Measurements from ENCODE around the gene DUSP16.
A peak's percentile ranks its signal among the peaks of the same experiment; 100 is the strongest.

The DUSP16 gene

DNA sequence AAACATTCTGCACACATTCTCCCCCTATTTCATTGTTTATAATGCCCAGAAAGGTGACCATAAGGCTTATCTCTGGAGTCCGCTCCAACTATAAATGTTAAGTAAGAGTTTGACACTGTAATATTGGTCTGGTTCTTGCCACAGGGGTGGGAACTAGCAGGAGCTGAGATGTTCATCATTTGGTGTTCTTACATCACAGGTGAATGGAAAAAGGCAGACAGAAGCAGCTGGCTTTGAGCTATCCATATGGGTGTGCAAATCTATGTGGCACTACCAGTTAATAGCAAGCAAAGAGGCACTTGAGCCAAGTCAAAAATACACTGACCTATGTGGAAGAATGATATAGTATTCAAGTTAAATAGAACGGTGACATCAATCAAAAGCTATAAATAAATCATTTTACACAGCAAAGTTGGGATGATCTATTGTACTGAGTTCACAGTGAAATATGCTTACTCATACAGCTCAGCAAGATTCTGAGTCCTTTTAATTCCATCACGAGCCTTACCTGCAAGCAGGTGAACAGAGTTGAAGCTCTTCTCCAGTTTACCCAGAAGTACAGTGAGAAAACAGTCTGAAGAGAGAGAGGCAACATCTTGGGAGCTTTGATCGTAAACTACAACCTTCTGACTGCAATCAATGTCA lies 43.2 kb downstream of the DUSP16 start:
- no peak for DNase-seq

DNA sequence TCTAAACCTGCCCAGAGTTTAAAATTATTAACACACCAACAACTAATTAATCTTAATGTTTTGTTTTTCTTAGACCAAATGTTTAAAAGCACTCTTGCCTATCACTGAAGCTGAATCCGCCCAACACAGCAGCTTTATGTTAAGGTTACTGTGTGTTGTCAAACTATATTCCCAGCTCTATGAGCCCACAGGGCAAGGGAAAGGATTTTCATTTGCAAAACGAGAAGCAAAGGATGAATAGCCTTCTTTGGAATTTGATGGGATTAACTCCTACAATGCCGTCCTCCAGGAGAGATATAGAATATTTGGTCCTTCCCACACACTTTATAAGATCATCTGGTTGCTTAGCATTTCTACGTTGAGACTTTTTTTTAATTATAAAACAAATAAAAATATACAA lies 43.7 kb downstream of the DUSP16 start:
- DNase-seq, result no peak

GRCh38 chr12:12518464-12518845 lies 44.2 kb downstream of the DUSP16 start:
- no peak for DNase-seq

- no peak for DNase-seq
Observed at GRCh38 chr12:12513416-12514006, 49.2 kb downstream of the DUSP16 start.

GRCh38 chr12:12511895-12512711 lies 50.6 kb downstream of the DUSP16 start:
- no peak for DNase-seq

DNA sequence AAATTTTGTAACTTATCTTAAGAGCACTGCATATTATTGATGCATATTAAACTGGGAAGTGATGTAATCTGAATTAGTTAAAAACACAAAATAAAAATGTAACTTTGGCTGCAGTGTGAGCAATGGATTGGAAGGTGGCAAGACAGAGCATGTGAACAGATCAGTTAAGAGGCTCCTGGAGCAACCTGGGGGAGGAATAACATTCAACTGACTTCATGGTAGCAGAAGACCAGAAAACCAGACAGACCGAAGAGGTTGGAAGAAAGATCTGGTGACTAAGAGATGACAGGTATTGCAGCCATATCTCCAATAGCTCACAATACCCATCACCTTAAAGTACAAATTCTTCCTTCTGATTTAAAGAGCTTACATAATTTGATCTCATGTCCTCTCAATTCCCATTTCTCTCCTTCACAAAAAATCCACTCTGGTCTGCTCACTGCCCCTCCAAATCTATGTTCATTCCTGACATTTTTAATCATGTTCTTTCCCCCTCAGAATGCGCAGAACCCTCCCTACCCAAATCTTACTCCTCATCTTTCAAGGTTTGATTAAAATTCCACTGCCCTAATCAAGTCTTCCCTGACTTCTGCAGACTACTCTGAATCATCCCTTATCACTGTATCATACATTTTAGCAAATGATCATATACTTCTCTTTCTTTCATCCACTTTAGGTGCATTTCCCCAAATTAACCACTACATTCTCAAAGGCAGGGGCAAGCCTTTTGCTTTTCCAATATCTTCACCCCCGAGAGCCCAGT lies 51.5 kb downstream of the DUSP16 start:
- no peak for DNase-seq

DNA sequence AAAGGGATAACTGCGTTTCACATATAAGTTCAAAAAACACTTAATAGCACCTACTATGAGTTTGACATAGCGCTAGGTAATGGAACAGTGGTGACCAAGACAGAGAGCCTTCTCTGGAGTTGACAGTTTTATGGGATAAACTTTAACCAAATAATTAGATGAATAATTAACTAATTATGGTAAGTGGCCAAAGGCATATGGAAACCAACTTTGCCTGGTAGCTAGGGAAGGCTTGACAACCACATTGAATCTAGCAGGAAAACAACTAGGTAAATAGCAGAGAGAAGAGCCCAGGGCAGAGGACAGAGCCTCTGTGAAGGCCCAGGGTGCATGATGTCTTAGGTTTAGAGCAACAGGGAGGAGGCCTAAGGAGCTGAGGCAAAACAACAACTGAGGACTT lies 52.1 kb downstream of the DUSP16 start:
- no peak for DNase-seq

DNA sequence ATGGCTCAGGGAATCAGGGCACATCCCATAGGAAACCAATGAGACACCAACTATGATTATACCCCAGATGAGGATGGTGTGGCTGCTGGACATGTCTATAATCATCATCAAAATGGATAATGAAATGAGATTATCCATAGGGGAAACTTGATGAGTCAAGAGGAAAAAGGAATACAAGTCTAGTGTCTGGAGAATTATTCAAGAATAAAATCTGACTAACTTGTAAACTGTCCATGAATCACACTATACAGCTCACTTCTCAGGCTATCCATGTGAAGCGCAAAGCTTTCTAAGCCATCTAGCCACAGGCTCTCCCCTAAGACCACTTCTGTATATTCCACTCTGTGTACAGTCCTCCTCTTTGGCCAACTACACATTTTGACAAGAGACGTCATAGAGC lies 52.5 kb downstream of the DUSP16 start:
- no peak for DNase-seq

GRCh38 chr12:12508612-12509011 lies 54.1 kb downstream of the DUSP16 start:
- DNase-seq, result no peak

DNA sequence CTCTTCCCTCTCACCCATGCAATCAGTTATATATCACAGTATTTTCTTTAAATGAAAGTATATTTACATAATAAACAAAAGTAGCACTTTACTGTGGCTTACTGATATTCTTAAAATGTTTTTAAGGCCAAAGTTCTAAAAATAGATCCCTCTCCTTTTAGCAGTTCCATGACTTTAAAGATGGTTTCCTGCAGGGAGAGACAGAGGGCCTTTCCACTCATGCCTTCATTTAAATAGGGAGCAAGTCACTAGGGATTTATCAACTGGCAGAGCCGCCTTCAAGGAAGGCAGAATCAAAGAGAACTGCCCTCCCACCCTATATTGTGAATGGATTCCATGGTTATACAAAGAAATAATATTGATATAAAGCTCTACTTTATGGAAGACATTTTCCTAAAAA lies 55.5 kb downstream of the DUSP16 start:
- no peak for DNase-seq

DNA sequence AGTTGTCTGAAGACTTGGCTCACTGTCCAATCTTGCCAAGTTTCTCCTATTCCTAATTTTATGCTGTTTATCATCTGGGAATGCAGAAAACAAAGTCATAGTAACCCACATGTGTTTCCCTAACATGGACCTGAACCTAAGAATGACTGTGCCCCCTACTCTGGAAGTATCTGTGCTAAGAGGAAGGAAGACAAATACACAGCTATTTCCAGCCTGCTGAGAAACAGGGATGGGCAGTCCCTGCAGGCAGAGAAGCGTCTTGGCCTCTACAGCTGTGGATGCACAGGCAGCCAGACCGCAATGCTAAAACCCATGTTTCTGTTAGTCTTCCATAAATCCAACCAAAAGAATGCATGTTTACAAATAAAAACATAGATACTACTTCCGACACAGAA lies 56.2 kb downstream of the DUSP16 start:
- no peak for DNase-seq

GRCh38 chr12:12505544-12506495 lies 56.8 kb downstream of the DUSP16 start:
- peak in 1 of 2 donors; percentile 56 for DNase-seq

- peak; percentile 12 to 69 for DNase-seq
Observed at GRCh38 chr12:12503384-12504078, 59.1 kb downstream of the DUSP16 start.

GRCh38 chr12:12502815-12503151 lies 59.9 kb downstream of the DUSP16 start:
- DNase-seq, result peak in 1 of 2 donors; percentile 63

GRCh38 chr12:12502130-12502814 lies 60.4 kb downstream of the DUSP16 start:
- DNase-seq, result peak in 1 of 2 donors; percentile 48

GRCh38 chr12:12501121-12501520 lies 61.5 kb downstream of the DUSP16 start:
- no peak for DNase-seq

DNA sequence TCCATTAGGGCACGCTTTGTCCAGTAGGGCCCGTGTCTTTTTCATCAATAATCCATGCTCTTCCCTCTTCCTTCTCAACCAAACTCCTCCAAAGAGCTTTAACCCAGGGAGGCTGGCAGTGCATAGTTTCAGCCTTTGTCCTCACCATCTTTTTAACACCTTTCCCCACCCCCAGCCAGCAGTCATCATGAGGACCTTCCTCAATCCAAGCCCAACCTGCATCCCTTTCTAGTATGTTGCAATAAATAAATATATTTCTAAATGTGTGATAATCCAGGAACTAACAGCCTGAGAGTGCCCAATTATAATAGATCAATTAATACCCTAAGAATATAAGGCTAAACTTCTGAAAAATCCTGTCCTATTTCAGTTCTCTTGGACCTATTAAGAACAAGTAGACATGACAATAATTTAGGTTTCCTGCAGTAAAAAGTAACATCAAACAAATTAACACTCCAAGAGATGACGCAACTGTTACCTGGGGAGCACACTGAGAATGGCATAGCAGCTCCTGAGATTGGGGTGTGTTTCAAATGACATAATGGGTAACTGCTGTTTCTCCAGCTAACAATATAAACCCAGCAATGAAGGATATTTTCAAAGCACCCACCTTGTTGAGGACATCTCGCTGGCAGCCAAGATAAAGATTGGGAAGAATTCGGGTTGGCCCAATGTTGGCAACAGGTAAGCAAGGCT lies 62.6 kb downstream of the DUSP16 start:
- DNase-seq, result peak in 1 of 2 donors; percentile 33

GRCh38 chr12:12498210-12498609 lies 64.5 kb downstream of the DUSP16 start:
- no peak for DNase-seq

DNA sequence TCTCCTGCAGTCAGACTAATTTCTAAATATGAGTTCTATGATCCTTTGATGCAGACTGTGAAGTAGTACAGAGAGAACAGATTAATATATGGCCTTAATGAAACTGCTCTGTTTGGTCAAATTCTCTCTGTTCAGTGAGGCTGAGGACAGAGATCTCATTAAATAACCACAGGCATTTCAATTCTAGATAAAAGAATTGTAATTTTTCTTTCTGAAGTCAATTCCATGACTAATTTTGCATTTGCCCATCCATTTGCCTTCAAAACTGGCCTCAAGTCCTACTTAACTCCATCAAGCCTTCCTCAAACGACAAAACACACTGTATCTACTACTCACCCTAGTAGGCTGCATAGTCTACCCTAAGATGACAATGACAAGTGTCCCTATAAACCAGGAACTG lies 67.1 kb downstream of the DUSP16 start:
- DNase-seq, result no peak

- DNase-seq, result no peak
Observed at GRCh38 chr12:12492547-12492946, 70.1 kb downstream of the DUSP16 start.
